K562 (cell line): Measurements from ENCODE around the gene KRTAP10-4.

ENCODE experiments used
- CBX8 ChIP-seq: fragments of 200-600 bp; sonication (generic); IDR thresholded peaks from 2 replicates; pipeline ENCODE4 v1.6.1; 2012; ENCODE audit warnings: borderline replicate concordance, mixed run types, low read depth, mild to moderate bottlenecking, moderate library complexity, mixed read lengths, low read length, control low read depth, inconsistent platforms; ENCODE audit not compliant: poor library complexity, severe bottlenecking; ENCODE audit errors: extremely low read depth
- SOX6 ChIP-seq: fragments of 450-650 bp; IDR thresholded peaks from 2 replicates; pipeline ENCODE4 v1.6.1; 2014; ENCODE audit warnings: mild to moderate bottlenecking
- TEAD4 ChIP-seq, 2 experiments: sonication (generic) in 1 of 2; formaldehyde crosslinking in 1 of 2; IDR thresholded peaks; 2 replicates each; pipeline versions ENCODE4 v1.6.1 to v1.8.0; 2012 to 2022; ENCODE audit warnings: borderline replicate concordance in 1 of 2, inconsistent platforms in 1 of 2, low read length in 1 of 2, mild to moderate bottlenecking in 1 of 2, missing genetic modification reagents in 1 of 2
- TF ChIP-seq, protein P1 (sequence below), 2 experiments: fragments of 450-650 bp; formaldehyde crosslinking in 1 of 2; IDR thresholded peaks; 2 replicates each; pipeline versions ENCODE4 v1.4.0 to v1.6.1; 2014 to 2020; ENCODE audit warnings: mild to moderate bottlenecking in 2 of 2, borderline replicate concordance in 1 of 2, low read depth in 1 of 2
- TF ChIP-seq, protein P2 (sequence below), 2 experiments: fragments of 450-650 bp in 1 of 2; sonication (generic) in 1 of 2; formaldehyde crosslinking in 1 of 2; IDR thresholded peaks in 1 of 2; conservative IDR thresholded peaks in 1 of 2; 2 replicates each; pipeline versions ENCODE4 v1.6.1 to v1.8.1; 2016 to 2023; ENCODE audit warnings: mild to moderate bottlenecking in 2 of 2, moderate library complexity in 2 of 2, inconsistent platforms in 1 of 2, missing genetic modification reagents in 1 of 2

GRCh38 chr21:44531606-44532564, 41.6 kb upstream of the KRTAP10-4 start:
- TF ChIP-seq CBX8 (no peak), SOX6 (no peak), TEAD4 (IDR thresholded peaks at IDR 0.05; ENCODE audit: low read length) (no peak), TEAD4 (CRISPR knock-in tag; IDR thresholded peaks at IDR 0.05; ENCODE audit: borderline replicate concordance) (no peak)
- TF ChIP-seq, protein P1, sequence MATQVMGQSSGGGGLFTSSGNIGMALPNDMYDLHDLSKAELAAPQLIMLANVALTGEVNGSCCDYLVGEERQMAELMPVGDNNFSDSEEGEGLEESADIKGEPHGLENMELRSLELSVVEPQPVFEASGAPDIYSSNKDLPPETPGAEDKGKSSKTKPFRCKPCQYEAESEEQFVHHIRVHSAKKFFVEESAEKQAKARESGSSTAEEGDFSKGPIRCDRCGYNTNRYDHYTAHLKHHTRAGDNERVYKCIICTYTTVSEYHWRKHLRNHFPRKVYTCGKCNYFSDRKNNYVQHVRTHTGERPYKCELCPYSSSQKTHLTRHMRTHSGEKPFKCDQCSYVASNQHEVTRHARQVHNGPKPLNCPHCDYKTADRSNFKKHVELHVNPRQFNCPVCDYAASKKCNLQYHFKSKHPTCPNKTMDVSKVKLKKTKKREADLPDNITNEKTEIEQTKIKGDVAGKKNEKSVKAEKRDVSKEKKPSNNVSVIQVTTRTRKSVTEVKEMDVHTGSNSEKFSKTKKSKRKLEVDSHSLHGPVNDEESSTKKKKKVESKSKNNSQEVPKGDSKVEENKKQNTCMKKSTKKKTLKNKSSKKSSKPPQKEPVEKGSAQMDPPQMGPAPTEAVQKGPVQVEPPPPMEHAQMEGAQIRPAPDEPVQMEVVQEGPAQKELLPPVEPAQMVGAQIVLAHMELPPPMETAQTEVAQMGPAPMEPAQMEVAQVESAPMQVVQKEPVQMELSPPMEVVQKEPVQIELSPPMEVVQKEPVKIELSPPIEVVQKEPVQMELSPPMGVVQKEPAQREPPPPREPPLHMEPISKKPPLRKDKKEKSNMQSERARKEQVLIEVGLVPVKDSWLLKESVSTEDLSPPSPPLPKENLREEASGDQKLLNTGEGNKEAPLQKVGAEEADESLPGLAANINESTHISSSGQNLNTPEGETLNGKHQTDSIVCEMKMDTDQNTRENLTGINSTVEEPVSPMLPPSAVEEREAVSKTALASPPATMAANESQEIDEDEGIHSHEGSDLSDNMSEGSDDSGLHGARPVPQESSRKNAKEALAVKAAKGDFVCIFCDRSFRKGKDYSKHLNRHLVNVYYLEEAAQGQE (IDR thresholded peaks at IDR 0.05; ENCODE audit: borderline replicate concordance): no peak
- TF ChIP-seq, protein P1 (CRISPR knock-in tag; IDR thresholded peaks at IDR 0.05; ENCODE audit: low read depth): no peak
- TF ChIP-seq, protein P2, sequence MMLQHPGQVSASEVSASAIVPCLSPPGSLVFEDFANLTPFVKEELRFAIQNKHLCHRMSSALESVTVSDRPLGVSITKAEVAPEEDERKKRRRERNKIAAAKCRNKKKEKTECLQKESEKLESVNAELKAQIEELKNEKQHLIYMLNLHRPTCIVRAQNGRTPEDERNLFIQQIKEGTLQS (IDR thresholded peaks at IDR 0.05): no peak
- TF ChIP-seq, protein P2 (CRISPR knock-in tag; conservative IDR thresholded peaks at IDR 0.05): no peak
